ENCODE results near the gene TTLL10. TPM values are rescaled to one million over a fixed set of nuclear protein-coding genes. Genes with fewer than 3 reads are reported as not detected.

The TTLL10 gene
- total and polyA plus RNA-seq, 10 donors: 0.02 to 0.34 (median 0.10) TPM; not detected in 6

DNA sequence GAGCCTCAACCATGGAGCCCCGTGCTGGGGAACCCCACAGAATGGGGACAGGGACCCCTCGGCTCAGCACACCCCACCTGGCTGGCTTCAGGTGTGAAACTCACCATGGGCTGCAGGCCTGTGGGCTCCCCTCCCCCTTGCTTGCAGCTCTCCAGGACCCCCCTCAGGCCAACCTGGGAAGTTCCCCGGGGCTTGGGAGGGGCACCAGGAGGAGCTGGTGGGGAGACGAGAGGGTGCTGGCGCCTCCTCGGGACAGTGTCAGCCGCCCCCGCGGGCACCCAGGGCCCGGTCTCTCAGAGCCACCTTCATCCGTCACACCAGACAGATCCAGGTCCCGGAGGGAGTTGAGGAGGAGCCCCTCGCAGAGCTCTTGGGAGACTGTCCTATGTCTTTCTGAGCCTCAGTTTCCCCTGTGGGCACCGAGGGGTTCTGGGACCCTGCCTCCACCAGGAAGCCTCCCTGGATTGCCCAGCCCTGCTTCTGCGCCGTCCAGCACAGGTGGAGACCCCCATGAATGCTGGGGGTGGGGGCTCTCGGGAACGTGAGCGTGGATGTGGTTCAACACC, 33.4 kb downstream of the TTLL10 start:
- H3K4me1 ChIP-seq: peaks cover 32 to 77% (median 52%) of the 10 kb centered on the region in 6 donors
- no peaks in the 10 kb centered on the region for H3K9me3 ChIP-seq
- peak overlapping the region in 2 of 8 donors; percentile 14 to 70 for H3K27ac ChIP-seq
- peaks cover 0 to 83% (median 27%) of the 10 kb centered on the region in 7 donors for H3K27me3 ChIP-seq (replicated peaks in 1 of 7)
- intact Hi-C loops (cut with DNase I; ENCODE audit: low total_unique reads): no loop called here
- WGBS, 5 donors: 18 to 61% (median 41%) methylated on average over 9 to 19 of the region's 19 CpGs
- TF ChIP-seq POLR2AphosphoS5 (IDR thresholded peaks at IDR 0.05): no peak
- TF ChIP-seq POLR2A (IDR thresholded peaks at IDR 0.05): no peak
- no peak for TF ChIP-seq CTCF (IDR thresholded peaks at IDR 0.05 in 8 of 11, conservative IDR thresholded peaks at IDR 0.05 in 3 of 11)
- peaks cover 0 to 7% (median 0%) of the 10 kb centered on the region in 6 donors for H3K36me3 ChIP-seq
- H3K4me3 ChIP-seq: peak overlapping the region in 2 of 8 donors; percentile 24 to 68
- no peak for DNase-seq

DNA sequence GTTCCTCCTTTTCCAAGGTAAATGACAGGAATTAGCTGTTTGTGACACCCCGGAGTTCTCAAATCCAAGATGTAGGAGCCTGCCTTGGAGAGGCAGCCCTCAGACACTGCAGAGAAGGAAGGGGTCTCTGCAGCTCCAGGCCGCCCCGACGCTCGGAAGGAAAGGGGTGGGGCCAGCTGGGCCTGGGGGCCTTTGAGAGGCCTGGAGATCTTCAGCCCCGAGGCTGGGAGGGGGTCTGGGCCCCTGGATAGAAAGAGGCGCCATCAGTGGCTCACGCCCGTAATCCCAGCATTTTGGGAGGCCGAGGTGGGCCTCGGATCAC, 33.9 kb downstream of the TTLL10 start:
- H3K36me3 ChIP-seq: peaks cover 0 to 7% (median 0%) of the 10 kb centered on the region in 6 donors
- WGBS, 5 donors: 48 to 74% (median 58%) methylated on average over 6 to 11 of the region's 11 CpGs
- no peaks in the 10 kb centered on the region for H3K9me3 ChIP-seq
- H3K27ac ChIP-seq: peak overlapping the region in 2 of 8 donors; percentile 61 to 77
- peaks cover 0 to 87% (median 27%) of the 10 kb centered on the region in 7 donors for H3K27me3 ChIP-seq (replicated peaks in 1 of 7)
- H3K4me3 ChIP-seq: peak overlapping the region in 1 of 8 donors; percentile 68
- TF ChIP-seq POLR2AphosphoS5 (IDR thresholded peaks at IDR 0.05): no peak
- no peak for TF ChIP-seq CTCF (IDR thresholded peaks at IDR 0.05 in 8 of 11, conservative IDR thresholded peaks at IDR 0.05 in 3 of 11)
- no peak for TF ChIP-seq POLR2A (IDR thresholded peaks at IDR 0.05)
- peaks cover 33 to 82% (median 56%) of the 10 kb centered on the region in 6 donors for H3K4me1 ChIP-seq
- intact Hi-C loops (cut with DNase I; ENCODE audit: low total_unique reads): no loop called here
- no peak for DNase-seq

DNA sequence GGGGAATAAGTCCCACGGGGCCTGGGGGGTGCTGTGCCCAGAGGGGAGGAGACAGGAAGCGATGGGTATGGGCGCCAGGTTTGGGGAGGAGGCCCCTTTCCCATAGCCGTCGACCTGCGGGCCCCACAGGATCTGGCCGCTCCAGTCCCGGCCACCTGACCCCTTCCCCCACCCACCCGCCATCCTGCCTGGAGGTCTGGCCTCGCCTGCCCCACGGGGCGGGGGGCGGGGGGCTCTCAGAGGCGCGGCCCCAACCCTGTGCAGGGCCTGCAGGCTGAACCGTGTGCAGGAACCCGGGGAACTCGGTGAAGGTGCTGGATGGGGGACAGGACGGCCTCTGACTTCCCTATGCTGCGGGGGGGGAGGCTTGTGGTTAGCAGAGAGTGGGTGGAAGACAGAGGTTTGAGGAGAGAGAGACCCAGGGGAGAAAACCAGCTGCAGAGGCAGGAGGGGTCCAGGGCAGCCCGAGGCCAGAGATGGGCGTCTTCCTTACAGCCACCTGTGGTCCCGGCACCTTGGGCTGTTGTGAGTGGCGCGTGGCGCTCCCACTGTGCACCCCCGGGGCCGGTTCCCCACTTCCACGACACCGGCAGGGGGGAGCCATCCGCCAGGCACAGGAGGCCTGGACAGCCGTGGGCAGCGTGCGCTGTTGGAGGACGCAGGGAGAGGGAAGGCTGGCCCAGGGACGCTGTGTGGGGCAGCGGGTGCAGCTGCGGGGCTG, 35.2 kb downstream of the TTLL10 start:
- H3K9me3 ChIP-seq: no peaks in the 10 kb centered on the region
- no peak for TF ChIP-seq POLR2A (IDR thresholded peaks at IDR 0.05)
- peak in 1 of 3 donors; percentile 35 for TF ChIP-seq POLR2AphosphoS5 (IDR thresholded peaks at IDR 0.05)
- no peak for TF ChIP-seq CTCF (IDR thresholded peaks at IDR 0.05 in 8 of 11, conservative IDR thresholded peaks at IDR 0.05 in 3 of 11)
- H3K27ac ChIP-seq: peak overlapping the region in 6 of 8 donors; percentile 2 to 77 (median 48)
- H3K4me3 ChIP-seq: peak overlapping the region in 5 of 8 donors; percentile 1 to 53 (median 16)
- DNase-seq: peak; percentile 79
- WGBS, 5 donors: 17 to 29% (median 22%) methylated on average over 35 to 38 of the region's 38 CpGs
- H3K36me3 ChIP-seq: peaks cover 0 to 7% (median 0%) of the 10 kb centered on the region in 6 donors
- peaks cover 0 to 88% (median 27%) of the 10 kb centered on the region in 7 donors for H3K27me3 ChIP-seq (replicated peaks in 1 of 7)
- intact Hi-C loops (cut with DNase I; ENCODE audit: low total_unique reads): no loop called here
- H3K4me1 ChIP-seq: peaks cover 46 to 96% (median 69%) of the 10 kb centered on the region in 6 donors

Data from spleen (tissue), 11 donors.